HCT116 (cell line): ENCODE measurements around the gene ATP8A2.

Experiments used
- EZH2 ChIP-seq: fragments of 200-600 bp; sonication (generic); IDR thresholded peaks from 2 replicates; pipeline ENCODE4 v1.6.1; 2017; ENCODE audit warnings: antibody characterized with exemption, mixed run types
- SIN3A ChIP-seq: IDR thresholded peaks from 2 replicates; pipeline ENCODE4 v1.6.1; 2012; ENCODE audit warnings: low read depth
- ZNF274 ChIP-seq: fragments of 200-500 bp; sonication (Bioruptor generic); IDR thresholded peaks from 2 replicates; pipeline ENCODE4 v1.6.1; 2014; ENCODE audit warnings: mild to moderate bottlenecking, low read depth, low read length, inconsistent platforms

GRCh38 chr13:26045142-26045541 lies 673.4 kb downstream of the ATP8A2 start:
- no peak for TF ChIP-seq EZH2
- TF ChIP-seq ZNF274 = no peak
- TF ChIP-seq SIN3A = no peak
